Smooth muscle cell (in vitro differentiated cells): ENCODE measurements around the gene MEIS1. TPM values are rescaled to one million over a fixed set of nuclear protein-coding genes. Genes with fewer than 3 reads are reported as not detected.

ENCODE experiments used
- DNase-seq: peaks from one replicate; lab custom pipeline; 2025; ENCODE audit not compliant: unreplicated experiment; lab: John Stamatoyannopoulos, UW
- H2AFZ ChIP-seq: fragments of 200-600 bp; sonication (generic); 2 replicates; pipeline ENCODE4 v1.6.0; 2016; ENCODE audit warnings: antibody characterized with exemption, low read depth, mild to moderate bottlenecking
- H3F3A ChIP-seq: fragments of 200-600 bp; sonication (generic); 2 replicates; pipeline ENCODE4 v1.6.0; 2017; ENCODE audit warnings: antibody characterized with exemption, low read depth
- H3K27ac ChIP-seq: fragments of 200-600 bp; sonication (generic); 2 replicates; pipeline ENCODE4 v1.5.1; 2016; ENCODE audit warnings: low read depth, mild to moderate bottlenecking
- H3K27me3 ChIP-seq: fragments of 200-600 bp; sonication (generic); 2 replicates; pipeline ENCODE4 v1.6.1; 2016; ENCODE audit warnings: low read depth, mild to moderate bottlenecking
- H3K36me3 ChIP-seq: fragments of 200-600 bp; sonication (generic); 2 replicates; pipeline ENCODE4 v1.5.1; 2016; ENCODE audit warnings: low read depth
- H3K4me1 ChIP-seq: fragments of 200-600 bp; sonication (generic); 2 replicates; pipeline ENCODE4 v1.5.1; 2016; ENCODE audit warnings: low read depth
- H3K4me2 ChIP-seq: fragments of 200-600 bp; sonication (generic); 2 replicates; pipeline ENCODE4 v1.6.0; 2016; ENCODE audit warnings: mild to moderate bottlenecking
- H3K4me3 ChIP-seq: fragments of 200-600 bp; sonication (generic); 2 replicates; pipeline ENCODE4 v1.5.1; 2016; ENCODE audit warnings: mild to moderate bottlenecking
- H3K79me2 ChIP-seq: fragments of 200-600 bp; sonication (generic); 2 replicates; pipeline ENCODE4 v1.6.0; 2016; ENCODE audit warnings: low read depth, mild to moderate bottlenecking
- H3K9ac ChIP-seq: fragments of 200-600 bp; sonication (generic); 2 replicates; pipeline ENCODE4 v1.6.0; 2016; ENCODE audit warnings: low read depth
- H3K9me3 ChIP-seq: fragments of 200-600 bp; sonication (generic); replicated peaks from 2 replicates; pipeline ENCODE4 v1.5.1; 2016; ENCODE audit warnings: low read depth
- H4K20me1 ChIP-seq: fragments of 200-600 bp; sonication (generic); 2 replicates; pipeline ENCODE4 v1.6.0; 2016; ENCODE audit warnings: low read depth
- CTCF ChIP-seq: fragments of 200-600 bp; sonication (generic); IDR thresholded peaks from 2 replicates; pipeline ENCODE4 v1.5.1; 2017; ENCODE audit warnings: borderline replicate concordance, mild to moderate bottlenecking, antibody characterized with exemption; ENCODE audit not compliant: insufficient read depth, poor library complexity, severe bottlenecking
- WGBS: methylation state at CpG from one replicate; pipeline ENCODE4 v1.1.7; 2016; ENCODE audit warnings: low lambda C conversion rate; 5-methylcytosine and 5-hydroxymethylcytosine counted together
- polyA plus RNA-seq: library from polyadenylated mRNA; unstranded; fragments of >200 nt; fragmentation: Nextera tagmentation; extraction: Ambion mirVana; gene quantifications from 2 replicates; pipeline ENCODE4 v1.2.1, GENCODE V29; 2016
- total RNA-seq: library from RNA; depleted of rRNA; stranded (reverse); fragments of >200 nt; gene quantifications from 2 replicates; pipeline ENCODE4 v1.2.3, GENCODE V29; 2014

Gene MEIS1
- total and polyA plus RNA-seq, 2 experiments from 2014 or later, result 15.6 to 15.8 TPM

GRCh38 chr2:66534461-66534860 lies 99.5 kb downstream of the MEIS1 start:
- peaks cover 39% of the 10 kb centered on the region for H3K4me1 ChIP-seq
- H3K4me2 ChIP-seq, result peak overlapping the region; percentile 4
- H3F3A ChIP-seq, result no peaks in the 10 kb centered on the region
- H3K9ac ChIP-seq, result no peak overlapping the region
- no peaks in the 10 kb centered on the region for H3K9me3 ChIP-seq
- H3K36me3 ChIP-seq, result no peaks in the 10 kb centered on the region
- H2AFZ ChIP-seq, result no peak overlapping the region
- 69% methylated on average over 4 of the region's 4 CpGs for WGBS
- H3K27ac ChIP-seq, result no peak overlapping the region
- no peak for DNase-seq
- H4K20me1 ChIP-seq, result peaks cover 7% of the 10 kb centered on the region
- no peak for TF ChIP-seq CTCF
- no peaks in the 10 kb centered on the region for H3K79me2 ChIP-seq
- H3K4me3 ChIP-seq, result no peak overlapping the region
- H3K27me3 ChIP-seq, result no peaks in the 10 kb centered on the region

- Histone ChIP-seq H3K4me2 (peak overlapping the region; percentile 4), H3K4me3 (no peak overlapping the region), H4K20me1 (peaks cover 7% of the 10 kb centered on the region), H3K36me3 (no peaks in the 10 kb centered on the region), H3K79me2 (no peaks in the 10 kb centered on the region), H3K4me1 (peaks cover 39% of the 10 kb centered on the region), H3K9ac (no peak overlapping the region), H2AFZ (no peak overlapping the region), H3K27me3 (no peaks in the 10 kb centered on the region), H3K9me3 (no peaks in the 10 kb centered on the region), H3K27ac (no peak overlapping the region), H3F3A (no peaks in the 10 kb centered on the region)
- no peak for DNase-seq
- 19% methylated on average over 3 of the region's 3 CpGs for WGBS
- no peak for TF ChIP-seq CTCF
These were observed 100.8 kb downstream of the MEIS1 start for GRCh38 chr2:66535574-66536289.

GRCh38 chr2:66536290-66536673 lies 101.4 kb downstream of the MEIS1 start:
- H3K4me1 ChIP-seq, result peaks cover 39% of the 10 kb centered on the region
- peaks cover 7% of the 10 kb centered on the region for H4K20me1 ChIP-seq
- no peaks in the 10 kb centered on the region for H3K79me2 ChIP-seq
- TF ChIP-seq CTCF, result no peak
- no peak overlapping the region for H3K4me3 ChIP-seq
- no peak for DNase-seq
- H3K9me3 ChIP-seq, result no peaks in the 10 kb centered on the region
- H3K9ac ChIP-seq, result no peak overlapping the region
- no peak overlapping the region for H3K27ac ChIP-seq
- H3F3A ChIP-seq, result no peaks in the 10 kb centered on the region
- H3K36me3 ChIP-seq, result no peaks in the 10 kb centered on the region
- WGBS, result 46% methylated on average over 2 of the region's 2 CpGs
- H2AFZ ChIP-seq, result no peak overlapping the region
- H3K4me2 ChIP-seq, result no peak overlapping the region
- H3K27me3 ChIP-seq, result no peaks in the 10 kb centered on the region

GRCh38 chr2:66536997-66537396 lies 102.1 kb downstream of the MEIS1 start:
- Histone ChIP-seq H3K27ac (no peak overlapping the region), H3K9me3 (no peaks in the 10 kb centered on the region), H3K4me1 (peaks cover 39% of the 10 kb centered on the region), H3K4me3 (no peak overlapping the region), H3K4me2 (peak overlapping the region; percentile 6), H2AFZ (no peak overlapping the region), H3K9ac (no peak overlapping the region), H3F3A (no peaks in the 10 kb centered on the region), H3K27me3 (no peaks in the 10 kb centered on the region), H4K20me1 (peaks cover 7% of the 10 kb centered on the region), H3K36me3 (no peaks in the 10 kb centered on the region), H3K79me2 (no peaks in the 10 kb centered on the region)
- WGBS, result 6% methylated on average over 2 of the region's 2 CpGs
- DNase-seq, result no peak
- TF ChIP-seq CTCF, result no peak
